MG63 (cell line): Measurements from ENCODE around the gene GRAMD1B. TPM values are rescaled to one million over a fixed set of nuclear protein-coding genes. Genes with fewer than 3 reads are reported as not detected.

ENCODE experiments used
- DNase-seq: peaks from one replicate; pipeline ENCODE4 v3.0.0-alpha.2; 2020
- H3K27me3 ChIP-seq: fragments of 250-450 bp; sonication (Bioruptor Pico); 2 replicates; pipeline ENCODE4 v1.5.1; 2020; ENCODE audit warnings: mild to moderate bottlenecking, moderate library complexity
- H3K36me3 ChIP-seq: fragments of 250-450 bp; sonication (Bioruptor Pico); 2 replicates; pipeline ENCODE4 v1.5.1; 2020; ENCODE audit warnings: mild to moderate bottlenecking, moderate library complexity
- H3K4me3 ChIP-seq: fragments of 250-450 bp; sonication (Bioruptor Pico); 2 replicates; pipeline ENCODE4 v1.5.1; 2020; ENCODE audit warnings: mild to moderate bottlenecking, moderate library complexity
- H3K9me3 ChIP-seq: fragments of 250-450 bp; sonication (Bioruptor Pico); 2 replicates; pipeline ENCODE4 v1.5.1; 2020; ENCODE audit warnings: mild to moderate bottlenecking, moderate library complexity
- total RNA-seq: library from RNA; depleted of rRNA; stranded (reverse); fragments of >200 nt; shearing (Covaris generic); gene quantifications from 2 replicates; pipeline ENCODE4 v1.2.3, GENCODE V29; 2014; ENCODE audit warnings: low replicate concordance

Gene GRAMD1B
- total RNA-seq, 1 experiment from 2014 or later = not detected

DNA sequence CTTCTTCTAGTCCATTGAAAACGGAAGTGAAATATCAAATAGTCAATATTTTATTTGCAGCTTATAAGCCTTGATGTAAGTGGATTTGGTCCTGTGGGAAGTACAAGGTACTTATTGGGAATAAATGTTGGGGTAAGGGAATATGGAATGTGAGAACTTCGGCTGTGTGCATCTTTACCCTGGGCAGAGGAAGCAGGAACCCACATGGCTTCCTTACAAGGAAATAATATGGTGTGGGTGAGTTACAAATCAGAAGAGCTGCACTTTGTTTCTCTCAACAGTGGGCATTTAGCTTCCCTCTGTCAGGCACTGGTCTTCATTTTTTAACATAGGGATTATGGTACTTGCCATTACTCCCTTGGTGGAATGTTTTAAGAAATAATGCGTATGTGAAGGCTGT is 146.4 kb downstream of the GRAMD1B start:
- H3K4me3 ChIP-seq = no peak overlapping the region
- DNase-seq = no peak
- H3K36me3 ChIP-seq = no peaks in the 10 kb centered on the region
- H3K27me3 ChIP-seq = peaks cover 9% of the 10 kb centered on the region
- no peaks in the 10 kb centered on the region for H3K9me3 ChIP-seq

GRCh38 chr11:123577081-123577598 is 147.1 kb downstream of the GRAMD1B start:
- Histone ChIP-seq H3K9me3 (no peaks in the 10 kb centered on the region), H3K36me3 (no peaks in the 10 kb centered on the region), H3K4me3 (no peak overlapping the region), H3K27me3 (peaks cover 9% of the 10 kb centered on the region)
- DNase-seq = peak; percentile 35

GRCh38 chr11:123578778-123579481 is 148.9 kb downstream of the GRAMD1B start:
- Histone ChIP-seq H3K4me3 (no peak overlapping the region), H3K36me3 (no peaks in the 10 kb centered on the region), H3K27me3 (peaks cover 9% of the 10 kb centered on the region), H3K9me3 (no peaks in the 10 kb centered on the region)
- no peak for DNase-seq

DNA sequence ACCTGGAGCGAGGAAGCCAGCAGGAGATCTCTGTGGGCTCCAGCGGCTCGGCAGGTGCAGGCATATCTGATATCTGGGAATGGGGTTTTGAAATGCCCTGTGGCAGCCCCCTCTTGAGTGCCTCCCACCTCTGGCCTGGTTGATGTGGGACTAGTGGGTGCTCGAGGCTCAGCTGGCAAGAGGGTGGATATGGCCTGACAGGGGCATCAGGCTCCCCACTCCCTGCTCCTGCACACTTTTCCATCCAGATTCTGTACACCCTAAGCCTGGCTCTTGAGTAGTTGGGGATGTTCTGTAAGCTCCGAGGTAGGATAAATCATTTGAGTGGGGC is 149.4 kb downstream of the GRAMD1B start:
- H3K27me3 ChIP-seq = peaks cover 9% of the 10 kb centered on the region
- H3K4me3 ChIP-seq = no peak overlapping the region
- no peaks in the 10 kb centered on the region for H3K9me3 ChIP-seq
- no peak for DNase-seq
- no peaks in the 10 kb centered on the region for H3K36me3 ChIP-seq

- no peak for DNase-seq
- no peaks in the 10 kb centered on the region for H3K9me3 ChIP-seq
- no peaks in the 10 kb centered on the region for H3K36me3 ChIP-seq
- H3K27me3 ChIP-seq = peaks cover 5% of the 10 kb centered on the region
- H3K4me3 ChIP-seq = no peak overlapping the region
These were observed 150.1 kb downstream of the GRAMD1B start for GRCh38 chr11:123580137-123580536.

DNA sequence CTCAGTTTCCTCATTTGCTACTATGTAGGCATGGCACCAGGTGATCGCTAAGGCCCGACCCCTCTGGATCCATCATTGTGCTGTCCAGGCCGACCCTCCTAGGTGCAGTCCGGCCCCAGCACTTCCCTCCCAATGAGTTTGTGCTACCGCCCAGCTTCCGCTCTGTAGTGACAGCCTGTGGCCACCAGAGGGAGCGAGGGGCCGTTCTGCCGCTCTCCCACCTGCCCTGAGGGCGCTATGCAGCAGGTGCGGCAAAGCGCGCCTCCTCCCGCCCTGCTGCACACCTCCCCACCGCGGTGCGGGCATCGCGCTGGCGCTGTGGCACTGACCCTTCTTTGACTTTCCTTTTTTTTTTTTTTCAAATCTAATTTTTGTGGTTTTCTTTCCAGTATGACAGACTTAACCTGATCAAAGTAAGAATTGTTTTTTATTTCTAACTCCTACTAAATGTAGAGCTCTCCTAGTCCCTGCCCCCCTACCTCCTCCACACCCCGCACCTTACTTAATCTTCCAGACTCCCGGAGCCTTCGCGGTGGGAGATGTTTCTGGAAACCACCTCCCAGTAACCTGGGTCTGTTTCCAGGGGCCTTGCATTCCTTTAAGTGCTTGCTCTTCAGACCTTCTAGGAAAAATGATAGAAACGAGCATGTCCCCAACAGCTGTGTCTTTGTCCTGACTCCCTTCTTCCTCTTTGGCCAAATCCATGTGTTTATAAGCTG is 150.6 kb downstream of the GRAMD1B start:
- no peak for DNase-seq
- no peak overlapping the region for H3K4me3 ChIP-seq
- H3K9me3 ChIP-seq = no peaks in the 10 kb centered on the region
- H3K27me3 ChIP-seq = peaks cover 5% of the 10 kb centered on the region
- no peaks in the 10 kb centered on the region for H3K36me3 ChIP-seq

- Histone ChIP-seq H3K4me3 (no peak overlapping the region), H3K36me3 (no peaks in the 10 kb centered on the region), H3K27me3 (peaks cover under 1% of the 10 kb centered on the region), H3K9me3 (no peaks in the 10 kb centered on the region)
- DNase-seq = no peak
These were observed 151.8 kb downstream of the GRAMD1B start for GRCh38 chr11:123581651-123582399.

GRCh38 chr11:123582992-123583504 is 153.0 kb downstream of the GRAMD1B start:
- Histone ChIP-seq H3K9me3 (no peaks in the 10 kb centered on the region), H3K27me3 (no peaks in the 10 kb centered on the region), H3K36me3 (no peaks in the 10 kb centered on the region), H3K4me3 (no peak overlapping the region)
- no peak for DNase-seq

DNA sequence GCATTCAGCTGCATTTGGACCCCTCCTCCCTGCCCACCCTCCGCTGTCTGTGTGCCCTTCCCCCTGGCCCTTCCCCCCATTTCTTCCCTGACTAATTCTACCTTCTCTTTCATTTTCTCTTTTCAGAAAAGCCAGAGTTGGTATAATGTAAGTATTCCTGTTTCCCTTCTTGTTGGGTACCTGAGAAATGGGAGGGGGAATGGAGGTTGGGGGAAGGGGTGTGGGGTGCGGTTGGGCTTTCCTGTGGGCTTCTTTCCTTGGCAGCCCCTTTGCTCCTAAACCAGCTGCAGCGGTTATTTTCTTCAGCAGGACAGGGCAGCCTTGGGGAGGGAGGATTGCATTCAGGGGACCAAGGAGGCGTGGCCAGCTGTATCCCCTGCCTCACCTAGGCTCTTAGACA is 154.1 kb downstream of the GRAMD1B start:
- no peak for DNase-seq
- Histone ChIP-seq H3K27me3 (no peaks in the 10 kb centered on the region), H3K9me3 (no peaks in the 10 kb centered on the region), H3K4me3 (no peak overlapping the region), H3K36me3 (no peaks in the 10 kb centered on the region)

- Histone ChIP-seq H3K9me3 (no peaks in the 10 kb centered on the region), H3K36me3 (no peaks in the 10 kb centered on the region), H3K27me3 (no peaks in the 10 kb centered on the region), H3K4me3 (no peak overlapping the region)
- no peak for DNase-seq
These were observed 154.7 kb downstream of the GRAMD1B start for GRCh38 chr11:123584737-123585136.

- H3K27me3 ChIP-seq = no peaks in the 10 kb centered on the region
- H3K36me3 ChIP-seq = no peaks in the 10 kb centered on the region
- H3K9me3 ChIP-seq = no peaks in the 10 kb centered on the region
- no peak for DNase-seq
- no peak overlapping the region for H3K4me3 ChIP-seq
These were observed 155.1 kb downstream of the GRAMD1B start for GRCh38 chr11:123585206-123585605.

- no peaks in the 10 kb centered on the region for H3K9me3 ChIP-seq
- no peak for DNase-seq
- H3K4me3 ChIP-seq = no peak overlapping the region
- no peaks in the 10 kb centered on the region for H3K36me3 ChIP-seq
- H3K27me3 ChIP-seq = no peaks in the 10 kb centered on the region
These were observed 155.6 kb downstream of the GRAMD1B start for GRCh38 chr11:123585706-123586105.

DNA sequence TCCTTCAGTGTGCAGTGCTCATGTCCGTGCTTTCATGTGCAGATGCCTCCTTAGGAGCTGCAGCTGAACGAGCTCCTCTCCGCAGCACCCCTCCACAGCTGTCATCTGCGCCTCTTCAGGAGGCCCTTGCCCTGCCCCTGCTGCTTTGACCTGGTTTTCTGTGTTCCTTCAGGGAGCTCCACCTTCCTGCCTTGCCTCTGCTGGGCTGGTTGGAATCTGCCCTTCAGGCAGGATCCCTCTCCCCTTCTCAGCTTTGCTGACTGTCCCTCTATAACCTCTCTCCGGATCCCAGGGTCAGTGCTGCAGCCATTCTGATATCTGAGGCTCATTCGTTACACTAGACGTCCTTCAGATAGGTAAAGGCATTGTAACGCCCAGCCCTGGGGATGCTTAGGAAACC is 156.5 kb downstream of the GRAMD1B start:
- Histone ChIP-seq H3K36me3 (no peaks in the 10 kb centered on the region), H3K27me3 (no peaks in the 10 kb centered on the region), H3K4me3 (no peak overlapping the region), H3K9me3 (no peaks in the 10 kb centered on the region)
- no peak for DNase-seq

DNA sequence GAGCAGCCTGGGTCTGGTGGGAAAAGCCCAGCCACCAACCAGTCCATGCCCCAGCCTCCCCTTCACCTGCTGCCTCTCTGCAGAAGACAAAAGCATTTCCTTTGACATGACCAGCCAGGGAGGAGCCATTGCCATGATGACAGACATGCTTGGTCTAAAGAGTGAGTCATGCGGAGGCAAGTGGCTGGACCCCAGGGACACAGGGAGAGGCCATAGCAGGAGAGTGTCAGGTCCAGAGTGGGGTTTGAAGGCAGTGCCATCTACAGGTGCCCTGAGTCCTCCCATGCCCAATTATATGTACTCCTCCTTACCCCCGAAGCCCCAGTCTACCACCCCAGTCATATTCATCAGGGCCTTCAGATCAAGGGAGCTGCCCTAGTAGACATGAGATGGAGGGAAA is 157.0 kb downstream of the GRAMD1B start:
- no peak for DNase-seq
- Histone ChIP-seq H3K36me3 (no peaks in the 10 kb centered on the region), H3K9me3 (no peaks in the 10 kb centered on the region), H3K27me3 (no peaks in the 10 kb centered on the region), H3K4me3 (no peak overlapping the region)

- no peaks in the 10 kb centered on the region for H3K27me3 ChIP-seq
- no peaks in the 10 kb centered on the region for H3K9me3 ChIP-seq
- H3K4me3 ChIP-seq = no peak overlapping the region
- no peak for DNase-seq
- H3K36me3 ChIP-seq = no peaks in the 10 kb centered on the region
These were observed 157.5 kb downstream of the GRAMD1B start for GRCh38 chr11:123587559-123587958.

DNA sequence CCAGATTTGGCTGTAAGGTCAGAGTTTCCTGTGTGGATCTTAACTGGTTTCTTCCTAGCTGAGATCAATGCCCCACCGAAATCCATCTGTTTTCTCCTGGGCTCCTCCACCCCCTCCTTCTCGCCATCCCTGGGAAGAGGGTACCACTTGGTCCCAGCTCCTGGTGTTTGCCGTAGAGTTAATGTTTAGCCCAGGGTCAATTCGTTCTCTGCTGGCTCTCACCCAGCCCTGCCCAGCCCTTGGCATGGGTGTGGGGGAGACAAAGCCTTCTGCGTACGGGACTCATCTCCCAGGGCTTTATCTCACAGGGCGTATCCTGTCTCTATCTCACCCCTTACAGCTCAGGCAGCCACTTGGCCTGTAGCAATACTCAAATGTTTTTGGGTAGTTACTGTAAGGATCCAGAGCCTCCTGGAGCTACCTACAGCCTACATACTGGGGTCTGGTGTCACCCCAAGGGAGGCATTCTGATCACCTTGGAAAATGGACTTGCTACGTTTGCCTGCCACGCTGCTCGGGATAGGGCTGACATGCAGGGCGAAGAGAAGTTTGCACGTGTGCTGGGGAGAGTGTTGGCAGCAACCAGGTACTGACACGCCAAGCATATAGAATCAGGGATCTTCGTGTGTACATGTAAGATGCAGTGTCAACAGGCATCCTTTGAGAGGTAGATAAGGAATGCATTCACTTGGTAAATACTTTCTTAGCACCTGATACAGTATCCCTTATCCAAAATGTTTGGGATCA is 158.2 kb downstream of the GRAMD1B start:
- Histone ChIP-seq H3K27me3 (no peaks in the 10 kb centered on the region), H3K4me3 (no peak overlapping the region), H3K36me3 (no peaks in the 10 kb centered on the region), H3K9me3 (no peaks in the 10 kb centered on the region)
- DNase-seq = no peak

DNA sequence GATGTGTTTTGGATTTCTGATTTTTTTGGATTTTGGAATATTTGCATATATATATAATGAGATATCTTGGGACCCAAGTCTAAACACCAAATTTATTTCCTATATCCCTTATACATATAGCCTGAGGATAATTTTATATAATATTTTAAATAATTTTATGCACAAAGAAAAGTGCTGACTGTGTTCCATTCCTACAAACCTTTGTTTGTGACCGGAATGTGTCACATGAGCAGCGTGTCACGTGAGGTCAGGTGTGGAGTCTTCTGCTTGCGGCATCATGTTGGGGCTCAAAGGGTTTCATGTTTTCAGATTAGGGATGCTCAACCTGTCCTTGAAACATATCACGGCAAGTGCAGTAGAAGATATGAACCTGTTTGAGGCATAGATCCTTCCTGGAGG is 158.8 kb downstream of the GRAMD1B start:
- Histone ChIP-seq H3K27me3 (no peaks in the 10 kb centered on the region), H3K4me3 (no peak overlapping the region), H3K36me3 (no peaks in the 10 kb centered on the region), H3K9me3 (no peaks in the 10 kb centered on the region)
- no peak for DNase-seq
